ENCODE measurements around the gene EIF1AD.
"Not testable (repeated sequence)": the region's sequence is repeated elsewhere in the genome, so short reads cannot be mapped to it uniquely, and the experiment has no call there.

The EIF1AD gene

GRCh38 chr11:66001942-66002647 lies at the start of gene EIF1AD, which contains the start of gene BANF1:
Gene EIF1AD, minus strand, starts transcription at chr11:66002157. Its CDS starts 1,768 bp downstream, at chr11:66000389.
Gene BANF1, plus strand, starts transcription at chr11:66002503. Its CDS starts 748 bp downstream, at chr11:66003251.
- peak; percentile 79 to 86 for DNase-seq (ENCODE audit: low read depth in 1 of 2, low spot score in 1 of 2)

- DNase-seq (ENCODE audit: low read depth in 1 of 2, low spot score in 1 of 2), result no peak
Observed at GRCh38 chr11:66051371-66051765, 49.4 kb upstream of the EIF1AD start.

- DNase-seq (ENCODE audit: low read depth in 1 of 2, low spot score in 1 of 2), result no peak
Observed at GRCh38 chr11:66050581-66051231, 48.7 kb upstream of the EIF1AD start.

GRCh38 chr11:66048547-66049323 lies 46.8 kb upstream of the EIF1AD start, which contains the start of gene GAL3ST3:
Gene GAL3ST3, minus strand, starts transcription at chr11:66049161. Its CDS starts 3,746 bp downstream, at chr11:66045415.
- no peak for DNase-seq (ENCODE audit: low read depth in 1 of 2, low spot score in 1 of 2)

DNA sequence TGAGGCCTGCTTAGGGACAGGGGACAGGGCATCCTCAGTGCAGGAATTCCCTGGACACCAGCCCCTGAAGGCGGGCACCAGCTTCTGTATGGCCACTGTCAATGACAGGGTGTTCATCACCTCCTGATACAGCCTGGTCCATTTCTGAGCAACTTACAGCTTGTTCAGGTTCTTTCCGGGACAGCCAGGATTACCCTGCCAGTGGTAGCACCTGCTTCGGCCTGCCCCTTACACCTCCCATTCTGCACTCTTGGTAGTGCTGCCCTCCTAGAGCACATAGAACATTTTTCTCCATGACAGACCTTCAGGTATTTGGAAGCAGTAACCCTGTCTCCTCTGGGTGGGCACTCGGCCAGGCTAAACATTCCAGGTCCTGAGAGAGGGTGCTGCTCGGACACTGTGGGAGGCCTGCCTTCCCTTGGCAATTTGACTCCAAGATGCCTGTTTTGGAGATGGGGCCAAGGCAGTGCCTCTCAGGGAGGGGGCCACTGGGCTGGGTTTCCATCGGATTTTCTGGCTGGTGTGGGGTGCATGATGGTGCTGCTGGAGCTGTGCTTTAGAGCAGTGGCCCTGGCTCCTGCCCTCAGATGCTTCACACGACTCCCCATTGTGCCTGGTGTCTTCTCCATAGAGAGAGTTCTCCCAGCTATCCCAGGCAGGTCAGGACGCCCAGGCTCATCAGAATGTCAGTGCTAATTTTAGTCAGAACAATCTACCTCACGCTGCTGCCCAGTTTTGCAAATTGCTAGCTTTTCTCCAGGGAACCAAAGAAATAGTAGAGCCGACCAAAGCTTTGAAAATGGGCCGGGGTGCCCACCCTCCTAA lies 45.8 kb upstream of the EIF1AD start:
- DNase-seq (ENCODE audit: low read depth in 1 of 2, low spot score in 1 of 2), result no peak

- DNase-seq (ENCODE audit: low read depth in 1 of 2, low spot score in 1 of 2), result no peak
Observed at GRCh38 chr11:66046901-66047300, 44.9 kb upstream of the EIF1AD start.

DNA sequence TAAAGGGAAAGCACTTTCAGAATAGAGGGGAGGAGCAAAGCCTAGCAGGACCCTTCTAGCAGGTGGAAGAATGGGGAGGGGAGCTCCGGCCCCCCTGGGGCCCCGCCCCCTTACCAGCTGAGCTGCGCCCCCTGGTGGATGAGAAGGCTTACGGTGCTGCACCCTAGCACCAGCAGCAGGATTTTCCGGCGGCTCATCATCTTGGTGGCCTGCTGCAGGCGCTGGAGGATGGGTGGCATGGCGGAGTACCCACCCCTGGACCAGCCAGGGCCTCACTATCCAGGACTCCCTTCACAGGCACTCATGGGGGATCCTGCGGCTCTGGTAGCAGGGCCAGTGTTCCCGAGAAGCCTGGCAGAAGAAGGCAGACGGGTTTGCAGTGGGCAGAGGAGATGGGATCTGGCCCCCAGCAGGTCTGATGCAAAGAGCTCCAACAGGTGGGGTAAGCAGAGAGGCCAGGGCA lies 43.3 kb upstream of the EIF1AD start:
- peak; percentile 73 to 76 for DNase-seq (ENCODE audit: low read depth in 1 of 2, low spot score in 1 of 2)

- no peak for DNase-seq (ENCODE audit: low read depth in 1 of 2, low spot score in 1 of 2)
Observed at GRCh38 chr11:66044757-66045156, 42.8 kb upstream of the EIF1AD start.

DNA sequence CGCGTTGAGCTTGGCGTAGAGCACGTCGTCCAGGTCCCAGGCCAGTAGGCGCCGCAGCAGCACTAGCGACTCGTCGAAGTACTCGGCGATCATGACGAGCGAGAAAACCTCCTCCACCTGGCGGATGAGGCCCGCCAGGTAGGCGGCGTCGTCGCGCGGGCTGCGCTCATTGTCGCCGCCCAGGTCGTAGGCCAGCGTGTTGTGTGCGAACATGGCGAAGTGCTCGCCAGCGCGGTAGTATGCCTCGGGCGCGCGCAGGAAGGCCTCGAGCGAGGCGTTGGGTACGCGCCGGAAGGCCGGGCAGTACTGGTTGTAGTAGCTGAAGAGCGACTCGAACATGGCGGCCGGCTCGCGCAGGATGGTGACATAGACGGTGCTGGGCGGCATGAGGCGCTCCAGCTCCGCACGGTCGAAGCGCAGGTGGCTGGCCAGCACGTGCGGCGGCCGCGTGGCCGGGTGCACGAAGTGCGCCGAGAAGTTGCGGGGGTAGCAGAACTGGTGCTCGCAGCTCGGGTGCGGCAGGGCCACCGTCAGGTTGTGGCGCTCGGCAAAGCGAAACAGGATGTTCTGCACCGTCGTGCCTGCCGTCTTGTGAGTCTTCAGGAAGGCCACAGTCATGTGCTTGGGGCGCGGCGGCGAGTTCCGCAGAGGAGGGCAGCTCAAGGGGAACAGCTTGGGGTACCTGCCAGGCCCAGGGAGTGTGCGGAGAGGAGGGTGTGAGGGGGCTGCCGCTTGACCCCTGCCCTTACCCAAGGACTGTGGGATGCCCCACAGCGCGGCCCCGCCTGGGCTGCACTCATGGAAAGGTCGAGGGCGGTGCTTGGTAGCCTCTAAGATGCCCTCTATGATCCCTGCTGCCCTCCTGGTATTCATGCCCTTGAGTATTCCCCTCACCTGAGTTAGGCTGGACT lies 41.3 kb upstream of the EIF1AD start:
- DNase-seq (ENCODE audit: low read depth in 1 of 2, low spot score in 1 of 2), result no peak

DNA sequence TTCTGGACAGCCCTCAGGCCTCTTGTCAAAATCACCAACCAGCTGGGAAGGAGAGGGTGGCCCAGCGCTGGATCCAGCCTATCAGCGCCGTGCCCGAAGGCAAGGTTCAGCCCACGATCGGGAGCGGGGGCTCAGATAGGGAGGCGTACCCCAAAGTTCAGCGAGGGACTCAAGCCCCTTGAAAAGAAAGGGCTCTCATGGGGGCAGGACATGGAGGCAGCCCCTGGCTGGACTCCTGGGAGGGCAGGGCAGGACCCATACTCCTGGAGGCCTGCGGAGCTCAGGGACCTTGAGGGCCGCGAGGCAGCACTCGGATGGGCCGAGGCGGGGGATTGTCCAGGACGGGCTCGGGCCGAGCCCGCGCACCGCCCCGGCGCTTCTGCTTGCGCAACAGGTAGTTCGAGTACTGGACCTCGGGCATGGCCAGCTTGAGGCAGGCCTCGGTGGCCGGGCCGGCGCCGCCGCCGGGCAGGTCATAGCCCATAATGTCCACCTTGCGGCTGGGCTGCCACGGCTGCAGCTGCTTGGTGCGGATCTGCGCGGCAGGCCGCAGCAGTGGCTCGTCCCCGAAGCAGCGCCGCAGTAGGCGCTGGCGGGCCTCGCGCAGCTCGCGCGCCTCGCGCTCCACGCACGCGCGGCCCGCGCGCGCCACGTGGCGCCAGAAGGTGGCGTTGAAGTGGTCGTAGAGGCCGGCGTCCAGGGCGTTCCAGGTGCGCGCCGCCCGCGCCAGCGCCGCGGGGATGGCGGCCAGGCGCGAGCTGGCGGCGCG lies 40.5 kb upstream of the EIF1AD start:
- DNase-seq (ENCODE audit: low read depth in 1 of 2, low spot score in 1 of 2), result no peak

- DNase-seq (ENCODE audit: low read depth in 1 of 2, low spot score in 1 of 2), result no peak
Observed at GRCh38 chr11:66039765-66040164, 37.8 kb upstream of the EIF1AD start.

GRCh38 chr11:66037327-66037726 lies 35.4 kb upstream of the EIF1AD start:
- no peak for DNase-seq (ENCODE audit: low read depth in 1 of 2, low spot score in 1 of 2)

DNA sequence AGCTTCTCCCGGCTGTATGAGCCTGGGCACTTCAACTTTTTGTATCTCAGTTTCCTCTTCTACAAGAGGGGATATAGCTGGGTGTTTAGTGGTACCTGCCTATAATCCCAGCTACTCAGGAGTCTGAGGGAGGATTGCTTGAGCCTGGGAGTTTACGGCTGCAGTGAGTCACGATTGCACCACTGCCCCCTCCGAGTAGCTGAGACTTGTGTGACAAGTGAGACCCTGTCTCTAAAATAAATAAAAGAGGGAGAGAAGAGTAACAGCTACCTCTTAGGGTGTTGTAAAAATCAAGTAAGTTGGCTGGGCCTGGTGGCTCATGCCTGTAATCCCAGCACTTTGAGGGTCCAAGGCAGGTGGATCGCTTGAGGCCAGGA lies 34.4 kb upstream of the EIF1AD start:
- DNase-seq (ENCODE audit: low read depth in 1 of 2, low spot score in 1 of 2), result no peak

- no peak for DNase-seq (ENCODE audit: low read depth in 1 of 2, low spot score in 1 of 2)
Observed at GRCh38 chr11:66035653-66036333, 33.8 kb upstream of the EIF1AD start.

DNA sequence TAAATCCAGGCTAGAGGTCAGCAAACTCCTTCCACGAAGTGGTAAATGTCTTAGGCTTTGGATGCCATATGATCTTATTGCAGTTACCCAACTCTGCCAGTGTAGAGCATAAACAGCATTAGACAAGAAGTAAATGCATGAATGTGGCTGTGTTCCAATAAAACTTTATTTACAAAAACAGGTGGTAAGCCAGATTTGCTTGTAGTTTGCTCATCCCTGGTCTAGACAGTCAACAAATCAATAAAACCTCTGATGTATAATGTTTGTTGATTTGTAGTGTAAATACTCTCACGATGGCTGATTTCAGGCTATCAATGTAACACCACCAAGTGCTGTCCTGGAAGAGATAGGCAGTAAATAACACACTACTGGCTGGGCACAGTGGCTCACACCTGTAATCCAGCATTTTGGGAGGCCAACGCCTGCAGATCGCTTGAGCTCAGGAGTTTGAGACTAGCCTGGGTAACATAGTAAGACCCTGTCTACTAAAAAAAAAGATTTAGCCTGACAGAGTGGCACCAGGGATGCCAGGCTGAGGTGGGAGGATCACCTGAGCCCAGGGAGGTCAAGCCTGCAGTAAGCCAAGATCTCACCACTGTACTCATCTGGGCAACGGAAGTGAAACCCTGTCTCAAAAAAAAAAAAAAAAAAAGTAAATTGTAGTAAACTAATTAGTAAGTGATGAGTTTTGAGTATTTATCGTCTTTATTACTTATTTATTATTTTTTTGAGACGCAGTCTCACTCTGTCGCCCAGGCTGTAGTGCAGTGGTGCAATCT lies 31.2 kb upstream of the EIF1AD start:
- DNase-seq (ENCODE audit: low read depth in 1 of 2, low spot score in 1 of 2), result no peak

DNA sequence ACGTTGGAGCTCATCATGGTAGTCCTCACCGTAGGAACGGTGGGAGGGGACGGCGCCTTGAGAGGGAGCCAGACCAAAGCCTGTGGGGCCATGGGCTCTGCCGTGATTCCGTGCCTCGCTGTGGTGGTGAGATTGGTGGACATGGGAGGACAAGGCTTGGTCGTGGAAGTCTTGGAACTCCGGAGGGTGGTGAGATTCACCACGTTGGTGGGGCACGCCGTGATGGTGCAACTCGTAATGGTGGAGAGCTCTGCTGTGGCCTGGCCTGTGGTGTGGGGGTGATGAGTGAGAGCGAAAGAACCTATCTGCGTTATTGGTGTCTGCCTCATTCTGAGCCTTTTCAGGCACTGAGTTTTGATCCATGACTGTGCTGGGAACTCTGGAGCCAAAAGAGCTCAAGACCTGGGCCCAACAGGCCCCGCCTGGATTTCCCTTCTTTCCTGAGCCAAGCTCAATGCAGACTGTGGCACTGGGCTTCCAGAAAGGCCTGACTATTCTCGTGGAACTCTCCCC lies 24.1 kb upstream of the EIF1AD start, which contains the start of gene CATSPER1:
Gene CATSPER1 (minus strand): TSS at position 463 of the 513 bp plus-strand sequence. CDS start 100 bp downstream, at position 363.
- DNase-seq (ENCODE audit: low read depth in 1 of 2, low spot score in 1 of 2), result no peak

DNA sequence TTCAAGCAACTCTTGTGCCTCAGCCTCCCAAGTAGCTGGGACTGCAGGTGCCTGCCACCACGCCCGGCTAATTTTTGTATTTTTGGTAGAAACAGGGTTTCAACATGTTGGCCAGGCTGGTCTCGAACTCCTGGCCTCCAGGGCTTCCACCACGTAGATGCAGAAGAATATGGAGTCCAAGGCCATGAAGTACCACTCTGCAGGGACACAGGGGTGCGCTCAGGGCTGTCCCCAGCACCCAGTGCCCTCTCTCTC lies 21.2 kb upstream of the EIF1AD start:
- DNase-seq (ENCODE audit: low read depth in 1 of 2, low spot score in 1 of 2), result not testable (repeated sequence)

Measured in activated T-helper 1 cell treated with anti-CD3 and anti-CD28 coated beads, Interleukin-2, amount 50 U/mL, for 16 hours (primary cell).